IPS-15b (cell line): ENCODE measurements around the gene ANGPTL5.

Experiments
- H3K27me3 ChIP-seq: one replicate; pipeline ENCODE4 v1.6.1; 2013; ENCODE audit warnings: low read length; ENCODE audit not compliant: control insufficient read depth, insufficient read depth
- H3K36me3 ChIP-seq: one replicate; pipeline ENCODE4 v1.6.1; 2013; ENCODE audit warnings: low read length; ENCODE audit not compliant: control insufficient read depth, insufficient read depth
- H3K4me1 ChIP-seq: one replicate; pipeline ENCODE4 v1.6.1; 2013; ENCODE audit warnings: mild to moderate bottlenecking, low read length; ENCODE audit not compliant: control insufficient read depth, insufficient read depth
- H3K4me3 ChIP-seq: one replicate; pipeline ENCODE4 v1.5.1; 2013; ENCODE audit warnings: low read depth, low read length
- H3K9ac ChIP-seq: one replicate; pipeline ENCODE4 v1.6.1; 2013; ENCODE audit warnings: low read depth, mild to moderate bottlenecking, low read length
- H3K9me3 ChIP-seq: one replicate; pipeline ENCODE4 v1.6.1; 2013; ENCODE audit warnings: mild to moderate bottlenecking, low read length; ENCODE audit not compliant: control insufficient read depth, insufficient read depth

ANGPTL5 gene

DNA sequence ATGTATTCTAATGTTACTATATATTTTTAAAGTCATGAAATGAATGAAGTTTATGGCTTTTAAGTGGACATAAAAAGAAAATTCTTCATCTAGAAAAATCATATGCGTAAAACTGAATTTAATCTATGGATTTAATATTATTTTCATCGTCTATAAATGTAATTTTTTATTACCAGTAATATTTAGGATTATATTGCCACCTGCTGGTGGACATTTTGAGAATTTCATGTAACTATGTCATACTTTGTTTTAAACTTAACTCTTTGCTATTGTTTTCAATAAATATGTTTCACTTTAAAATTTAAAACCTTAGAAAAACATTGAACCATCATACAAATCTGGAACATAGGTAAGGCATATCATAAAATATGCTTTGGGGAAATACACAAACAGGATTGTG, 68.1 kb downstream of the ANGPTL5 start:
- H3K36me3 ChIP-seq = no peaks in the 10 kb centered on the region
- H3K27me3 ChIP-seq = no peaks in the 10 kb centered on the region
- H3K9me3 ChIP-seq = peaks cover 4% of the 10 kb centered on the region
- no peak overlapping the region for H3K9ac ChIP-seq
- H3K4me1 ChIP-seq = no peaks in the 10 kb centered on the region
- no peak overlapping the region for H3K4me3 ChIP-seq

DNA sequence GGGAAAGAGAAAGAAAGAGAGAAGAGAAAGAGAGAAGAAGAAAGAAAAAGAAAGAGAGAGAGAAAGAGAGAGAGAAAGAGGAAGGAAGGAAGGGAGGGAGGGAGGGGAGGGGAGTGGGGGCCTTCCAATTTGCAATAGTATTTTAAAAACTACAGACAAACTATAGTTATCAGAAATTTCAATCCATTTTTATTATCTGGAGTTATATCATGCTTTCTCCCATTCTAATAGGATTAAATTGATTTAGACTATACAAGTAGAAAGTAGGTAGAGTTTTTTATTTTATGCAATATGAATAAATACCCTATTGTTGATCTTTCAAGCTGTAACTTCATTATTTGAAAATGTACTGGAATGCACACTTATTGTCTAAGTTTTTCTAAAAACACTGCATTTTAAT, 71.7 kb downstream of the ANGPTL5 start:
- H3K36me3 ChIP-seq = no peaks in the 10 kb centered on the region
- H3K9ac ChIP-seq = no peak overlapping the region
- H3K4me3 ChIP-seq = no peak overlapping the region
- no peaks in the 10 kb centered on the region for H3K27me3 ChIP-seq
- no peaks in the 10 kb centered on the region for H3K9me3 ChIP-seq
- no peaks in the 10 kb centered on the region for H3K4me1 ChIP-seq

DNA sequence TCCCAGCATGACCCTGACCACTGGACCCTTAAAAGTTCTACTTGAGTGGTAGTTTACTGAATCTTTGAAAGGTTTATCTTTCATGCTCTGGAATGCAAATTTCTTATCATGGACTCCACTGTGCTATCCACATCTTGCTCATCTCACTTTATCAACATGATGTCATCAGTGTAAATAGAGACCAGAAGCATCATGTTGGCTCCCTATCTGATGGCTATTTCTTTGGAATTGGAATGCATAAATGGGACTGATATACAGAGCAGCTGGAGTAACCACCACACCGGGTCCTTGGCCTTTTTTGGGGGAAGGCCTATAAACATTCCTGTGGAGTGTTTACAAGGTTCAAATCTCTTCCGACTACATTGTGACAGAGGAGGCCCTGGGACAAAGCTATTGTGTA, 75.6 kb downstream of the ANGPTL5 start:
- Histone ChIP-seq H3K9ac (no peak overlapping the region), H3K36me3 (no peaks in the 10 kb centered on the region), H3K4me1 (no peaks in the 10 kb centered on the region), H3K4me3 (no peak overlapping the region), H3K27me3 (no peaks in the 10 kb centered on the region), H3K9me3 (no peaks in the 10 kb centered on the region)
